ENCODE results near the gene ABCC4.

Gene ABCC4, protein sequence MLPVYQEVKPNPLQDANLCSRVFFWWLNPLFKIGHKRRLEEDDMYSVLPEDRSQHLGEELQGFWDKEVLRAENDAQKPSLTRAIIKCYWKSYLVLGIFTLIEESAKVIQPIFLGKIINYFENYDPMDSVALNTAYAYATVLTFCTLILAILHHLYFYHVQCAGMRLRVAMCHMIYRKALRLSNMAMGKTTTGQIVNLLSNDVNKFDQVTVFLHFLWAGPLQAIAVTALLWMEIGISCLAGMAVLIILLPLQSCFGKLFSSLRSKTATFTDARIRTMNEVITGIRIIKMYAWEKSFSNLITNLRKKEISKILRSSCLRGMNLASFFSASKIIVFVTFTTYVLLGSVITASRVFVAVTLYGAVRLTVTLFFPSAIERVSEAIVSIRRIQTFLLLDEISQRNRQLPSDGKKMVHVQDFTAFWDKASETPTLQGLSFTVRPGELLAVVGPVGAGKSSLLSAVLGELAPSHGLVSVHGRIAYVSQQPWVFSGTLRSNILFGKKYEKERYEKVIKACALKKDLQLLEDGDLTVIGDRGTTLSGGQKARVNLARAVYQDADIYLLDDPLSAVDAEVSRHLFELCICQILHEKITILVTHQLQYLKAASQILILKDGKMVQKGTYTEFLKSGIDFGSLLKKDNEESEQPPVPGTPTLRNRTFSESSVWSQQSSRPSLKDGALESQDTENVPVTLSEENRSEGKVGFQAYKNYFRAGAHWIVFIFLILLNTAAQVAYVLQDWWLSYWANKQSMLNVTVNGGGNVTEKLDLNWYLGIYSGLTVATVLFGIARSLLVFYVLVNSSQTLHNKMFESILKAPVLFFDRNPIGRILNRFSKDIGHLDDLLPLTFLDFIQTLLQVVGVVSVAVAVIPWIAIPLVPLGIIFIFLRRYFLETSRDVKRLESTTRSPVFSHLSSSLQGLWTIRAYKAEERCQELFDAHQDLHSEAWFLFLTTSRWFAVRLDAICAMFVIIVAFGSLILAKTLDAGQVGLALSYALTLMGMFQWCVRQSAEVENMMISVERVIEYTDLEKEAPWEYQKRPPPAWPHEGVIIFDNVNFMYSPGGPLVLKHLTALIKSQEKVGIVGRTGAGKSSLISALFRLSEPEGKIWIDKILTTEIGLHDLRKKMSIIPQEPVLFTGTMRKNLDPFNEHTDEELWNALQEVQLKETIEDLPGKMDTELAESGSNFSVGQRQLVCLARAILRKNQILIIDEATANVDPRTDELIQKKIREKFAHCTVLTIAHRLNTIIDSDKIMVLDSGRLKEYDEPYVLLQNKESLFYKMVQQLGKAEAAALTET (N-terminal part only)

DNA sequence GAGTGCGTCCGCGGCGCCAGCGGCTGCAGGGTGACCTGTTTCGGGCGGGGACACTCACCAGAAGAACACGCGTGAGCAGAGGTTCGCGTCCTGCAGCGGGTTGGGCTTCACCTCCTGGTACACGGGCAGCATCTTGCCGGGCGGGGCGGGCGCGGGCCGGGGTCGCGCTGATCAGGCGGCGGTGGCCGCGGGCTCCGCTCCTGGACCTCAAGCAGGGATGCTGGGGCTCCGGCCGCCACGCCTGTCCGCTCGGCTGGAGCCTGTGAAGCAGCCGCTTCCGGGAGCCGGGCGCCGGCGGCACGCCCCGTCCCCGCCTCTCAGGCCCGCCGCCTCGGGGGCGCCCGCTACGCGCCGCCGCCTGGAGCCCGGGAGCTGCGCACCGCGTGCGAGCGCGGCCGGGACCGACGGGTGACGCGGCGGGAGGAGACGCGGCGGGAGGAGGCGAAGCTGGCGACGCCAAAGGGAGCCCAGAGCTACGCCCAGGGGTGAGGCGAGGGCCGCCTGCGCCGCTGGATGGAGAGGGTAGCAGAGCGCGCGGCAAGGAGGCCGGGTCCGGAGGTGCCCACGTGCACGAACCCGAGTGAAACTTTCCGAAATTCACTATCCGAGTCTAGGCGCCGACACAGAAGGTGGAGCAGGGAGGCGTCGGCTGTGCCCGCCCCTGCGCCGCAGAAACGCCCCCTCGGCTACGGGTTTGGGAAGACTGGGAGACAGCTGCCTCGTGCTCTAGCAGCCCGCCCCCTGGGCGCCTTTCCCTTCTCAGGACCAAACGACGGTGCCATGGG, at the start of gene ABCC4:
Gene ABCC4, minus strand, starts transcription at position 269 of the 785 bp plus-strand sequence. Its CDS starts 137 bp downstream, at position 132.
- peak; percentile 85 to 89 for DNase-seq

DNA sequence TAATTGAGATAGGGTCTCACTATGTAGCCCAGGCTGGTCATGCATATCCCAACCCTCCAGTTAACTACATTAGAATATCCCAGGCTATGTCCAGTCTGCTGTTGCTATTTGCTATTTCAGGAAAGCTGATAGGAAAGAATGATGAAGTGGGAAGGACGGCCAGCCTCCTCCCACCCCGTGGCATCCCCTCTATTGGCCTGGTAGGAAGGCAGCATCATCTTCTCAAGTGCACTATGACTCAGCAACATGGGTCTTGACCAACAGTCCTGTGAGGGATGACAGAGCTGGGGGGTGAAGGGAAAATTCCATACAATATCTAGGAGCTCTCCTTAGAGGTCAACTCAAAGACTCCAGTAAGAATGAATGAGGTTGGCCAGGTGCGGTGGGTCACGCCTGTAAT, 48.0 kb upstream of the ABCC4 start:
- DNase-seq = peak in 1 of 2 experiments; percentile 3

- DNase-seq = no peak
Measured at GRCh38 chr13:95343944-95344343, 42.7 kb upstream of the ABCC4 start.

GRCh38 chr13:95341441-95341840, 40.2 kb upstream of the ABCC4 start:
- DNase-seq = no peak

DNA sequence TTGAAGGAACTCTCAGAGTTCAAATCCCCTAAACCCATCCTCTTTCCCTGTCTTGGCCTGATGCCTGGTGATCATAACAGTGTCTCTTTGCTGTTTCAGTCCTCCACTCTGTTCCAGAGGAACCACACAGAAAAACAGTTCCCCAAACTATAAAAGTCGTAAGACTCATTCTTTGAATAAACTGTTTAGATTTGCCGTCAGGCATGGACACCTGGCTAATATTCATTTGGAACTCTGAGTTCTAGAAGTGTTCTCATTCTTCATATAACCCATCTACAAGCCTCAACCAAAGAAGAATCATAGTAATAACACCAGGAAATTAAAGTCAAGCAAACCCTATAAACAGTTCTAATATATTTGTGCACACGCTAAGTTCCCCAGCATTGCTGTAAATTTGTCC, 37.7 kb upstream of the ABCC4 start:
- no peak for DNase-seq

DNA sequence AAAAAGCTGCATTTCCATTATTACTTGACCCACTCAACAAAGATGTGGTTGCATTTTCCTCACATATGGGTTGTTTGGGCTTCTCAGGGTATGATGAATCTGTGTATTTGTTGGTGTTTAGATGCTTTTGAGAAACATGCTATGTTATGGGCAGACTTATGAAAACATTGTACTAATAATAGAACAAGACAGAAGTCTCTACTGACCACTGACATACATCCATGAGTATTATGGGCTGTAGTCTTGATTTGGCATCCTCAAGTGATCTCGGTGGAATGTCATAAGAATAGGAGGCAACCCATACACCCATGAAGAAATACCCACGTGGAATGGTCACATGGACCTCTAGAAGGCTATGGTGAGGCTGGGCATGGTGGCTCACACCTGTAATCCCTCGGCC, 36.3 kb upstream of the ABCC4 start:
- no peak for DNase-seq

DNA sequence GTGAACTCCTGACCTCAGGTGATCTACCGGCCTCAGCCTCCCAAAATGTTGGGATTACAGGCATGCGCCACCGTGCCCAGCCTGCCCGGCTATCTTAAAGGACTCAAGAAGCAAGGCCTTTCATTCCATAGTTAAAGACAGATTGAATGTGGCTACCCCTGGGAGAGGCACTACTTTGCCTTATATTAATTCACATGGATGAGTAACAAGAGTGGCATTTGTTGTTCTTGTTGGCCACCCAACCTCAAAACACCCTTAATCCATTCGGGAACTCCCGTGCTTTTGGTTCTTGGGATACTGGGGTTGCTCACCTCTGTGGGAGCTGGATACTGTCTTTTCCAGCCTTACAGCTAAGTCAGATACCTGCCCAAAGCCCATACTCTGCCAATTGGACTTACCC, 34.4 kb upstream of the ABCC4 start:
- DNase-seq = no peak

DNA sequence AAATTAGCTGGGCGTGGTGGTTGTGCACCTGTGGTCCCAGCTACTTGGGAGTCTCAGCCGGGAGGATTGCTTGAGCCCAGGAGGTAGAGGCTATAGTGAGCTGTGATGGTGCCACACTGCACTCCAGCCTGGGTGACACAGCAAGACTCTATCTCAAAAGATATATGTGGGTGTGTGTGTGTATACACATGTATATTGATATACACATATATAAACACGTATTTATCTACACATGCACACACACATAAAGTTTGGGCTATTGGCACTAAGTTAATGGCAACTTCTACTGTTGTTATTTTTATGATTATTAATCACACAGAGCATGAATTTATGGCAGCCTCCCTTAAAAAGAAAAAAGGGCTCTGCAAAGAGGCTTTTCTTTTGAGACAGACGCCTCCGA, 27.1 kb upstream of the ABCC4 start:
- no peak for DNase-seq

DNA sequence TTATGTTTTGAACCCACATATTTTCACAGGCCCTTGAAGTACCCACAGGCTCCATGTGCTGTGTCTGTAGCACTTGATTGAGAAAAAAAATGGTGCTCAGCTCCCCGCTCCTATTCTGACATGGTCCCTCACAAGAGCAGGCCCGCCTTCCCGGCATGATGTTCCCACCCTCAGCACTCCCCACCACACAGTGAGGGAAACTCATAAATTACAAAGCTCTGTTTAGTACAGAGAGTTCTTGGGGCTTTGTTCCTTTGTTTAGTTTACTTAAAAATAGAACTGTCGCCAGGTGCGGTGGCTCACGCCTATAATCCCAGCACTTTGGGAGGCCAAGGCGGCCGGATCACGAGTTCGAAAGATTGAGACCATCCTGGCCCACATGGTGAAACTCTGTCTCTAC, 25.9 kb upstream of the ABCC4 start:
- DNase-seq = peak; percentile 56 to 57

DNA sequence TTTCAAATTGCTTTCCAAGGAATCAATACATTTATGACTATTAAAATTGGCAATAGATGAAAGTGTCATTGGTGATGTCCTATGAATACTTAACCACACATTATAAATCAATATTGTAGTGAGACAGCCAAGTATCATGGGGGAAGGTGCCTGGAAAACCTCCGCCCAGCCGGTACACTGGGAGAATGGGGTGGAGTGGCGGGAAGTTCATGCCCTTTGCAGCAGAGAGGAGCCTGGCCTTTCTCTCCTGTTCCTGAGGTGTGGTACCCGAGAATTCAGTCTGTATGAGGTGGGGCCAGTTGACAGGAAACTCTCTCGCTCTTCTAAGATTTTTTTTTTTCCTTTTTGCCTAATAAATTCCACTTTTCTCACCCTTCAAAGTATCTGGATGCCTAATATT, 25.4 kb upstream of the ABCC4 start:
- DNase-seq = no peak

- DNase-seq = no peak
Measured at GRCh38 chr13:95325485-95325884, 24.2 kb upstream of the ABCC4 start.

DNA sequence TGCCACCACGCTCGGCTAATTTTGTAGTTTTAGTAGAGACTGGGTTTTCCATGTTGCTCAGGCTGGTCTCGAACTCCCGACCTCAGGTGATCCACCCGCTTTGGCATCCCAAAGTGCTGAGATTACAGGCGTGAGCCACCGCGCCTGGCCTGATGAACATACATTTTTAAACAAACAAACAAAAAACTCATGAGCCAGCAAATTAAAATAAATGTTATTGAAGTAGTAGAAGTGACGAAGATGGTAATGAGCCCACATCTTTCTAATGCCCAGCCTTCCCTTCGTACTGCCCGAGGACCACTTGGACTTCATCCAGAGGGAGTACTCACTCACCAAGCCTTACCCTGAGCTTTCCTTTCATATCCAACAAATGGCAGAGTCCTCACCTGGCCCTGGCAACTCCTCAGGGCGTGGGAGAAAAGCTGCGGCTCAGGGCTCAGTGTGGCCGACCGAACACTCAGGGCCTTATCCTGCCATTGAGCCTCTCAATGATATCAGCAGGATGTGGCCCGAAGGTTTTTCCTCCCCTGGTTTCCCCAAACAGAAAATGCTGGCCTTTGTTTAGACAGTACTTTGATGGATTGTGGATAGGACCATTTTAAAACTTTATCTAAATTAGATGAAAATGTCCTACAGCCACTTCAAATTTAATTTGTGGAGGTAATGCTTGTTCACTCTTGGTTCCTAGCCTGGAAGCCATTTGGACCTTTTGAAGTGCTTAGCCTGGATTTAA, 22.8 kb upstream of the ABCC4 start:
- DNase-seq = no peak

GRCh38 chr13:95319551-95320274, 18.5 kb upstream of the ABCC4 start:
- DNase-seq = no peak

DNA sequence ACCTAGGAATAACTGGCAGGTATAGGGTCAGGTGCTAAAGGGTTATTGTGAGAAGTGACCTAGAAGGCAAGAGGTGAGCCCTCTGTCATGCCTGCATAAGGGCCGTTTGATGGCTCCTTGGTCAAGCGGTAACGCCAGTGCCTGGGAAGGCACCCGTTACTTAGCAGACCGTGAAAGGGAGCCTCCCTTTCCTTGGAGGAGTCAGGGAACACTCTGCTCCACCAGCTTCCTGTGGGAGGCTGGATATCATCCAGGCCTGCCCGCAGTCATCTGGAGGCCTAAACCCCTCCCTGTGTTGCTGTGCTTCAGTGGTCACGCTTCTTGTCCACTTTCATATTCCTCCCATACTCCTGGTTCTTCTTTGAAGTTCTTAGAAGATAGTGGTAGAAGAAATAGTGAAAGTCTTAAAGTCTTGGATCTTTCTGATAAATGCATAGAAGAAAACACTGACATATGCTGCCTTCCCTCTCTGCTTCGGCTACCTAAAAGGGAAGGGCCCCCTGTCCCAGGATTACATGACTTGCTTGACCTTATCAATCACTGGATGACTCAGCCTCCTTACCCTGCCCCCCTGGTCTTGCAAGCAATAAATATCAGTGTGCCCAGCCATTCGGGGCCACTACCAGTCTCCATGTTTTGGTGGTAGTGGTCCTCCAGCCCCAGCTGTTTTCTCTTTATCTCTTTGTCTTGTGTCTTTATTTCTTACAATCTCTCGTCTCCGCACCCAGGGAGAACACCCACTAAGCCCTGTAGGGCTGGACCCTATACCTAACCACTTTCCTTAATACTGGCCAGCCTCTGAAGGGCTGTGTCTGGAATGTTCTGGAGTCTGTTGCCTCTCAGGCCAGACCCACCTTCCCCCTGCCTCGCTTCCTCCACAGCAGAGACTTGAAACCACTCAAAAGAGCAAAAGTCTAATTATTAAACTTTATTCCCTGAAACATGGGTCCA, 16.1 kb upstream of the ABCC4 start:
- DNase-seq = no peak

GRCh38 chr13:95315752-95316151, 14.5 kb upstream of the ABCC4 start:
- no peak for DNase-seq

DNA sequence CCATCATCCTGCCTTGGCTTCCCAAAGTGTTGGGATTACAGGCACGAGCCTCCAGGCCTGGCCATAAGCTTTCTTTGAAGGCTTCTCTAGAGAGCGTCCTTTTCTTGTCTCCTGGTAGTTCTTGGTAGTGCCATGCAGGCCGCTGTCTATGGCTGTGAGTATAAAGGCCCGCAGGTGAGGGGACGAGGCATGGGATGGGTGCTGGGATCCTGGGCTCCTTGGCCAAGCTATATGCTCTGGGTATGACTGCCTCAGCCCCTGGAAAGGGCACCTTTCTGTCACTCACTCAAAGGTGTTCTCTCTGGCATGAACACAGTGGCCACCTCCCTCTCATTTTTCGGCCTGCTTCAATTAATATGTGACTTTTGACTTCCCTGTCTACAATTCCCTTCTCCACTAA, 6.3 kb upstream of the ABCC4 start:
- DNase-seq = no peak

GRCh38 chr13:95304453-95304852, 3.2 kb upstream of the ABCC4 start:
- no peak for DNase-seq

DNA sequence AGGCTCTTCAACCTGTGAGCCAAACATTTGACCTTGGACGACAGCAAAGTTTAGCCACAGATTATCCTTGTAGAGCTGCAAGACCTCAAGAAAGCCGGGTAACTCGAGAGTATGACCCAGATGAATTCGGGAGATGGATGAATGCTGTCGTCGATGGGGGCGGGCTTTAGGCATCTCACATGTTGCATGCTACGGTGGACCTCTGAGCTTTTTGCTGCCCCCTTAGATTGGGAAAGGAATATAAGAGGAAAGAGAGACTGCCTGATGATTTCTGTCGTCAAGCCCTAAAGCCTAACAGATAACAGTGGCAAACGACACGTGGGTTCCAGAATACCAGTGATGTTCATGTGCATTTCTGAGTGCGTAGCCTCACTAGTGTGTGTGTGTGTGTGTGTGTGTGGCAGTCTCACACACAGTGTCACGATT, 730 bp upstream of the ABCC4 start:
- DNase-seq = no peak

DNA sequence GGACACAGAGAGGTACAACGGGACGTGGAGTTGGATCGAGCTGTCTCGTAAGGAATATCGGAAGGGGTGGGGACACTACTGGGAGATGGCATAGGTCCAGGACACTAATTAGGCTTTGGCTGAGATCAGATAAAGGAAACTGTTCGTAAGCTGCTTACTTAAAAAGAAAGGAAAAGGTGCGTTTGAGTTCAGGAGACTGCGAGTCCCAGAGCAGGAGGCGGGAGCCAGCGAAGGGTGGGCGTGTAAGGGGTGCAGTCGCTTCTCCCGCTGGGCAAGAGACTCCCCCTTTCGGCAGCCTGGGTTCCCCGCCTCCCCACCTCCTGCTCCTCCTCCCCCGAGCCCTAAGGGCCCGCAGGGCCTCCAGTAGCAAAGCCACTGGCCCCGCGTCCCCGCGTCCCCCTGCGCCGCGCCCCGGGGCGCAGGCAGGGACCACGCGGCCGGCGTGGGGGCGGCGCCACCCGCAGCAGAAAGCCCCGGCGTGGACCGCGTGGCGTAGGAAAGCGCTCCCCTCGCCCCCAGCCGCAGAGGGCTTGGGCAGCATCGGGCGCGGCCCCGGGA, 547 bp downstream of the ABCC4 start:
- peak; percentile 44 to 59 for DNase-seq

All from SHP77 (cell line).